Panc1 (cell line): ENCODE data around the gene GCH1.

ENCODE experiments used
- POLR2AphosphoS5 ChIP-seq: IDR thresholded peaks from 2 replicates; pipeline ENCODE4 v1.6.1; 2012; ENCODE audit warnings: mild to moderate bottlenecking, low read depth, low read length, moderate library complexity
- REST ChIP-seq, 2 experiments: IDR thresholded peaks; 2 replicates each; pipeline ENCODE4 v1.6.1; 2011 to 2012; ENCODE audit warnings: low read depth in 2 of 2, control low read depth in 1 of 2, low read length in 1 of 2, mild to moderate bottlenecking in 1 of 2, moderate library complexity in 1 of 2; ENCODE audit not compliant: insufficient read depth in 1 of 2
- TF ChIP-seq, protein P1 (sequence below): fragments of 450-650 bp; IDR thresholded peaks from 2 replicates; pipeline ENCODE4 v1.5.1; 2017; ENCODE audit warnings: mild to moderate bottlenecking

DNA sequence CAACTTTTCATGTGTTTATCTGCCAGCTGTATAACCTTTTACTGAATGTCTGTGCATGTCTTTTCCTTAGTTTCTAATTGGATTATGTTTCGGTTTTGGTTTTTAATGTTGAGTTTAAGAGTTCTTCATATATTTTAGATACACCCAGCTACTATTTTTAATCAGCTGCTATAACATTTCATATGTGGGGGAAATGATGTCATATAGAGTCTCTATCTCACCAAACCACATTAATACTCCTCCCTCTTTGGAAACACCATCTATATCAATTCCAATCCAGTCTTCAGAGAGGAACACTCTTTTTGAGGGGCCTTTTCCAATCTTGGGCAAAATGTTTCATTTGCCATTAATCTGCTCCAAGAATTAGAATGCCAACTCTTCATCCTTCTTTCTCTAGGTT, 28.5 kb upstream of the GCH1 start:
- TF ChIP-seq, protein P1, sequence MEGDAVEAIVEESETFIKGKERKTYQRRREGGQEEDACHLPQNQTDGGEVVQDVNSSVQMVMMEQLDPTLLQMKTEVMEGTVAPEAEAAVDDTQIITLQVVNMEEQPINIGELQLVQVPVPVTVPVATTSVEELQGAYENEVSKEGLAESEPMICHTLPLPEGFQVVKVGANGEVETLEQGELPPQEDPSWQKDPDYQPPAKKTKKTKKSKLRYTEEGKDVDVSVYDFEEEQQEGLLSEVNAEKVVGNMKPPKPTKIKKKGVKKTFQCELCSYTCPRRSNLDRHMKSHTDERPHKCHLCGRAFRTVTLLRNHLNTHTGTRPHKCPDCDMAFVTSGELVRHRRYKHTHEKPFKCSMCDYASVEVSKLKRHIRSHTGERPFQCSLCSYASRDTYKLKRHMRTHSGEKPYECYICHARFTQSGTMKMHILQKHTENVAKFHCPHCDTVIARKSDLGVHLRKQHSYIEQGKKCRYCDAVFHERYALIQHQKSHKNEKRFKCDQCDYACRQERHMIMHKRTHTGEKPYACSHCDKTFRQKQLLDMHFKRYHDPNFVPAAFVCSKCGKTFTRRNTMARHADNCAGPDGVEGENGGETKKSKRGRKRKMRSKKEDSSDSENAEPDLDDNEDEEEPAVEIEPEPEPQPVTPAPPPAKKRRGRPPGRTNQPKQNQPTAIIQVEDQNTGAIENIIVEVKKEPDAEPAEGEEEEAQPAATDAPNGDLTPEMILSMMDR: no peak
- TF ChIP-seq REST (IDR thresholded peaks at IDR 0.05; ENCODE audit: insufficient read depth in 1 of 2, low read depth in 2 of 2, low read length in 1 of 2): no peak
- TF ChIP-seq POLR2AphosphoS5: no peak
